Left hindlimb (tissue), 1 donor: ENCODE data around the gene GOLPH3.

Experiments used
- DNase-seq: peaks from one replicate; pipeline ENCODE4 v3.0.0-alpha.2; 2018

GOLPH3 gene

GRCh38 chr5:32170303-32171151 lies 3.6 kb downstream of the GOLPH3 start:
- DNase-seq, result no peak

- no peak for DNase-seq
These were observed 5.6 kb downstream of the GOLPH3 start for GRCh38 chr5:32168460-32169033.

- DNase-seq, result no peak
These were observed 8.5 kb downstream of the GOLPH3 start for GRCh38 chr5:32165597-32165996.

GRCh38 chr5:32163785-32164184 lies 10.3 kb downstream of the GOLPH3 start:
- DNase-seq, result no peak

- DNase-seq, result no peak
These were observed 11.1 kb downstream of the GOLPH3 start for GRCh38 chr5:32163053-32163452.

GRCh38 chr5:32160228-32160627 lies 13.9 kb downstream of the GOLPH3 start:
- DNase-seq, result no peak

GRCh38 chr5:32159328-32160072 lies 14.6 kb downstream of the GOLPH3 start:
- DNase-seq, result no peak

GRCh38 chr5:32158679-32158975 lies 15.5 kb downstream of the GOLPH3 start:
- DNase-seq, result no peak

- no peak for DNase-seq
These were observed 17.0 kb downstream of the GOLPH3 start for GRCh38 chr5:32157078-32157477.

- DNase-seq, result no peak
These were observed 17.5 kb downstream of the GOLPH3 start for GRCh38 chr5:32156635-32157034.

GRCh38 chr5:32155211-32155610 lies 18.9 kb downstream of the GOLPH3 start:
- no peak for DNase-seq

GRCh38 chr5:32153723-32154122 lies 20.4 kb downstream of the GOLPH3 start:
- DNase-seq, result no peak

- no peak for DNase-seq
These were observed 22.9 kb downstream of the GOLPH3 start for GRCh38 chr5:32151198-32151597.

- DNase-seq, result no peak
These were observed 23.8 kb downstream of the GOLPH3 start for GRCh38 chr5:32150366-32150765.

- no peak for DNase-seq
These were observed 26.2 kb downstream of the GOLPH3 start for GRCh38 chr5:32147959-32148358.

- DNase-seq, result no peak
These were observed 26.9 kb downstream of the GOLPH3 start for GRCh38 chr5:32147236-32147635.

- DNase-seq, result no peak
These were observed 28.7 kb downstream of the GOLPH3 start for GRCh38 chr5:32145378-32145777.

GRCh38 chr5:32144378-32145207 lies 29.5 kb downstream of the GOLPH3 start:
- DNase-seq, result no peak

GRCh38 chr5:32143617-32144377 lies 30.3 kb downstream of the GOLPH3 start:
- no peak for DNase-seq

- no peak for DNase-seq
These were observed 35.2 kb downstream of the GOLPH3 start for GRCh38 chr5:32138839-32139493.

GRCh38 chr5:32136342-32136741 lies 37.8 kb downstream of the GOLPH3 start:
- no peak for DNase-seq

GRCh38 chr5:32135086-32135485 lies 39.0 kb downstream of the GOLPH3 start:
- no peak for DNase-seq
